GM18870 (cell line): ENCODE measurements around the gene ASAP3.

Experiments used
- ATAC-seq: cut with Tn5 transposase; IDR thresholded peaks from one replicate; pipeline ENCODE4 v1.9.1; 2021; ENCODE audit warnings: moderate library complexity; ENCODE audit not compliant: unreplicated experiment

ASAP3 gene

DNA sequence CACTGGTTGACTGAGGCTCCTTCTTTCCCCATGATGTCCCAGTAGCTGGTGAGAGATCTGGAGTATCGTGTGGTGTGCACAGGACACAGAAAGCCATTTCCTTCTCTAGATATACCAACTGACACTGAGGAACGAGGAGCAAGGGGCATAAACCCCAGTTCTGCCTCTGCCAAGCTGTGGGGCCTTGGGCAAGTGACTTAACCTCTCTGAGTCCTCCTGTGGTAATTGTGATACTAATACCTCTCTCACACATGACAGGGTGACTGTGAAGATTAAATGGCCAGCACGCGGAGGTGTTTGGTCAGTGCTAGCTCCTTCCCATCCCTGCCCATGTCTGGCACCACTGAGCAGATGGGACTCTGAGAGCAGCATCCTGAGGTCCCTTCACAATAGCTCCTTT, 33.1 kb downstream of the ASAP3 start:
- ATAC-seq: no peak

- ATAC-seq: no peak
These were observed 34.0 kb downstream of the ASAP3 start for GRCh38 chr1:23449958-23450357.

GRCh38 chr1:23449306-23449705, 34.7 kb downstream of the ASAP3 start:
- ATAC-seq: no peak

GRCh38 chr1:23448846-23449245, 35.1 kb downstream of the ASAP3 start:
- ATAC-seq: no peak

DNA sequence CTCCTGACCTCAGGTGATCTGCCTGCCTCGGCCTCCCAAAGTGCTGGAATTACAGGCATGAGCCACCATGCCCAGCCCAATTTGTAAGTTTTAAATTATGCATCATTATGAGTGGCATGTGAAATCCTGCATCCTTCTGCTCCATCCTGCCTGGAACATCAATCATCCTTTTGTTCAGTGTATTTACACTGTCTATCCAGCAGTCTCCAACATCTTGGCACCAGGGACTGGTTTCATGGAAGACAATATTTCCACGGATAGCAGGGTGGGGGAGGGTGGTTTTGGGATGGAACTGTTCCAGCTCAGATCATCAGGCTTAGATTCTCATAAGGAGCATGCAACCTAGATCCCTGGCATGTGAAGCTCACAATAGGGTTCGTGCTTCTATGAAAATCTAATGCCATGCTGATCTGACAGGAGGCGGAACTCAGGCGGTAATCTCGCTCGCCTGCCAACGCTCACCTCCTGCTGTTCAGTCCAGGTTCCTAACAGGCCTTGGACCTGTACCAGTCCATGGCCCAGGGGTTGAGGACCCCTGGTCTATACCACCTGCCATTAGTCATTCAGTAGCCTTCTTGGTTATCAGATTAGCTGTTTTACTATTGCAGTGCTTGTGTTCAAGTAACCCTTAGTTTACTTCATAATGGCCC, 37.2 kb downstream of the ASAP3 start:
- no peak for ATAC-seq

DNA sequence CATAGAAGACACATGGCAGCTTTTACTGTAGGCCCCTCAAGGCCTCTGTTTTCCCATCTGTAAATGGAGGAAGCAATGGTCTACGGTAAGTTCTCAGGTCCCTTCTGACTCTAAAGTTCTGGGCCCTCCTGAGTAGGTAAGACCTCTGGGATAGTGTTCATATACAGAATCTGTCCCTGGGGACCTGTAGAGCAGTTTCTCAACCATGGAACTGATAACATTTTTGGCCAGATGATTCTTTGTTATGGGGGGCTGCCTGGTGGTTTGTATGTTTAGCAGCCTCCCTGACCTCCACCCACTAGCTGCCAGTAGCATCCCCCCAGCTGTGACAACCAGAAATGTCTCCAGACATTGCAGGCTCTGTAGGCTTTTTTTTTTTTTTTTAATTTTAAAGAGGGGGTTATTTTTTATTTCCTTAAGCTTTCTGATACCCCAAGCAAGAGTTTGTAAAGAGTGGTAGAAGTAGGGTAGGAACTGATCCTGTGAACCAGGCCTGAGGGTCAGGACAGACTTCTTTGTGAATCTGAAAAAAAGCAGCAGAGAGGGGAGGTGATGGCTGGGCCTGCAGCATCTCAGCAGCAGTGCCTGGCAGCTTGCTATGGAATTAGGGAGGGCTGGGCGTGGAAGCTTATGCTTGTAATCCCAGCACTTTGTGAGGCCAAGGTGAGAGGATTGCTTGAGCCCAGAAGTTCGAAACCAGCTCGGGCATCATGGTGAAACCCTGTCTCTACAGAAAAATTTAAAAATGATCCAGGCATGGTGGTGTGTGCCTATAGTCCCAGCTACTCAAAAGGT, 39.2 kb downstream of the ASAP3 start:
- no peak for ATAC-seq

GRCh38 chr1:23444104-23444533, 39.9 kb downstream of the ASAP3 start:
- no peak for ATAC-seq

- ATAC-seq: no peak
These were observed 41.2 kb downstream of the ASAP3 start for GRCh38 chr1:23442751-23443150.

- no peak for ATAC-seq
These were observed 42.4 kb downstream of the ASAP3 start for GRCh38 chr1:23441446-23442148.

DNA sequence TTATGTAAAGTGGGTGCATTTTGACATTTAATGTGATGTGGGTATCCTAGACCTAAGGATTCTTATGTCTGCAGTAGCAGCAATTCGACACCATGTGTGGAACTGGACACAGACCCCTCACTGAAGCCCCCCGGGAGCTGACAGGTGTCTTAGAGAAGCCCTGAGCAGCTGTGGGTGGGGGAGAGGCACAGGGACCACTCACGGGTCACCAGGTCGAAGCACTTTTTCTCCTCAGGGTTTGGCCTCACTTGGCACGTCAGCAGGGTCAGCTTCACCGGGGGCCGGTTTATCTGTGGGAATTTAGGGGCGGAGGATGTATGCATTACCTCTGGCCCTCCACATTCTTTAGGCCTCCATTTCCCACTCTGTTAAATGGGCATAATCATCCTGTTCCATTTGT, 45.4 kb downstream of the ASAP3 start:
- ATAC-seq: no peak

- ATAC-seq: no peak
These were observed 46.7 kb downstream of the ASAP3 start for GRCh38 chr1:23437355-23437664.

DNA sequence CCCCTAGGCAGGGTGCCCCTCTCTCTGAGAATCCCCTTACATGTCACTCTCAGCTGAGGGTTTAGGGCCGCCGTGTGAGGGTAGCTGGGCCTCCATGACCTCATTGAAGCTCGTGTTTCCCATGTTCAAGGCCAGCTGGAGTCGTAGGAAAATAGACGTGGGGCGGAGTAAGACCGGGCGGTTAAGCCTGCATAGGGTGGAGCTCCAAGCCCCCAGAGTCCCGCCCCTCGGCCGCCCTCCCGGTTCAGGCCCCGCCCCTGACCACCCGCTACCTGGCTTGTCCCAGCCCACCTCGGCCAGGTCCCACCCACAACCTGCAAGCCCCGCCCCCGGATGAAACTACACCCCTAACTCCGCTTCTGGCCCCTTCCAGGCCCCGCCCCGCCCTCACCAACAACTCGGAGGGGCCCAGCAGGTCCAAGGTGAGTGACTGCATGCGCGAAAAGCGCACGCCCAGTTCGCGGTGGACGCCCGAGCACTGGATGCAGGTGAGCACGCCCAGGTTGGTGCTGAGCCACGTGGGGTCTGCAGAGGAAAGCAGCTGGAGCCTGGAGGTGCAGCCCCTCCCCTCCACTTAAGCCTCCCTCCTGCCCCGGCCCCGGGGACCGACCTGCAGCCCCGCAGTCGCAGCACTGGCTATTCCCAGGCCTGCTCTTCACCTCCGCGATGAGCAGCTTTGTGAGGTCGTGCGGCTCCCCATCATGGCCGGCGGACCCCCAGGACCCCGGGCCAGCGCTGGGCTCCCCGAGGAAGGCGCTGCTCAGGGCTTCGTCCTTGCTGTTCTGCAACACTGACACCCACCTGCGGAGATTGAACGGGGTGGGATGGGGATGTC, 47.2 kb downstream of the ASAP3 start:
- ATAC-seq: no peak

- ATAC-seq: no peak
These were observed 49.7 kb downstream of the ASAP3 start for GRCh38 chr1:23434260-23434775.

GRCh38 chr1:23433122-23433521, 50.9 kb downstream of the ASAP3 start:
- no peak for ATAC-seq

GRCh38 chr1:23431431-23431830, 52.5 kb downstream of the ASAP3 start:
- ATAC-seq: no peak

GRCh38 chr1:23430803-23431202, 53.2 kb downstream of the ASAP3 start:
- ATAC-seq: no peak

- no peak for ATAC-seq
These were observed 55.7 kb downstream of the ASAP3 start for GRCh38 chr1:23428136-23428905.

DNA sequence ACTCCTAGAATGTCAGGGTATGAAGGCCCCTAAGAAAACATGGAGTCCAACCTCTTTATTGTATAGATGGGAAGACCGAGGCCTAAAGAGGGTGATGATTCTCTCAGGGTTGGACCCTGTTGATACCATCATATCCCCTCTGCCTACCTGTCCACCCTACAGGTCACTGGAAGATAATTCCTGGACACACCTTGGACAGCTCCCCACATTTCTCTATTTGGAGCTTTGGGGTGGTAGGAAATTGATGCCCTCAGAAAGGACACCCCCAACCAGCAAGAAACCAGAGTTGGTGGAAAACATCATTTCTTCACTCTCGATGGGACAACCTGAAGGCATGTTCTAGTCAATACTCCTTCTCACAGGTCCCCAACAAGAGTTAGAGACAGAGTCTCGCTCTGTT, 56.4 kb downstream of the ASAP3 start:
- ATAC-seq: no peak

DNA sequence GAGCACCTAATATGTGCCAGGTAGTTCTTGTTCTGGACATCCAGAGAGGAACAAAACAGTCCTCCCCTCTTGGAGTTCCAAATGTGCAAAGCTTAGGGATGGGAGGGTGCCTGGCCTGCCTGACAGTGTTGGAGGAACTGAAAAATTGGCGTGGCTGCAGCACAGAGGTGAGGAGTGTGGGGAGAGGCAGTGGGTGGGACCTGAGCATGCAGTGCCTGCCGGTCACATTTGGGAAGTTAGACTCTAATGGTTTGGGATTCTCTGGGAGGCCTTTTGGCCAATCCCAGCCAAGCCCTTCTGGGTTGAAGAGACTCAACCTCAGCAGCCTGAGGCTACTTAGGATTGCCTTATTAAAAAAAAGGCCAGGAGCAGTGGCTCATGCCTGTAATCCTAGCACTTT, 57.2 kb downstream of the ASAP3 start:
- ATAC-seq: no peak

- no peak for ATAC-seq
These were observed 58.8 kb downstream of the ASAP3 start for GRCh38 chr1:23425193-23425494.
